GM12878 (cell line): Measurements from ENCODE around the gene S1PR1.

Experiments used
- CREB1 ChIP-seq: IDR thresholded peaks from 2 replicates; pipeline ENCODE4 v1.6.1; 2012; ENCODE audit warnings: low read depth, mild to moderate bottlenecking, inconsistent platforms
- EP300 ChIP-seq, 2 experiments: fragments of 150-350 bp in 1 of 2; IDR thresholded peaks; 2 replicates each; pipeline ENCODE4 v1.6.1; 2011 to 2012; ENCODE audit warnings: low read depth in 2 of 2, low read length in 2 of 2, borderline replicate concordance in 1 of 2, improper control_type of control experiment in 1 of 2, inconsistent platforms in 1 of 2; ENCODE audit not compliant: control insufficient read depth in 1 of 2
- EZH2 ChIP-seq: IDR thresholded peaks from 2 replicates; pipeline ENCODE4 v1.6.1; 2012; ENCODE audit warnings: low read depth, mild to moderate bottlenecking, control low read depth, inconsistent platforms, low read length, borderline replicate concordance; ENCODE audit not compliant: control insufficient read depth
- HCFC1 ChIP-seq: fragments of 150-350 bp; IDR thresholded peaks from 2 replicates; pipeline ENCODE4 v1.6.1; 2014; ENCODE audit warnings: low read length
- HDAC6 ChIP-seq: fragments of 200-600 bp; sonication (generic); IDR thresholded peaks from one replicate; pipeline ENCODE4 v1.8.0; 2017; ENCODE audit warnings: antibody characterized with exemption; ENCODE audit not compliant: unreplicated experiment
- POLR2A ChIP-seq: IDR thresholded peaks from 2 replicates; pipeline ENCODE4 v1.6.1; 2011; ENCODE audit warnings: low read depth, mild to moderate bottlenecking, low read length
- RCOR1 ChIP-seq: conservative IDR thresholded peaks from 2 replicates; pipeline ENCODE4 v1.6.1; 2012; ENCODE audit warnings: low read depth, low read length, improper control_type of control experiment
- TAF1 ChIP-seq: IDR thresholded peaks from 2 replicates; pipeline ENCODE4 v1.6.1; 2011; ENCODE audit warnings: mild to moderate bottlenecking, low read depth, low read length, borderline replicate concordance
- ZNF274 ChIP-seq: IDR thresholded peaks from one replicate; pipeline ENCODE4 v1.8.0; 2011; ENCODE audit not compliant: insufficient read length, insufficient read depth
- ZSCAN29 ChIP-seq: fragments of 450-650 bp; IDR thresholded peaks from 2 replicates; pipeline ENCODE4 v1.6.1; 2017; ENCODE audit warnings: mild to moderate bottlenecking, moderate library complexity
- TF ChIP-seq, protein P1 (sequence below), 3 experiments: IDR thresholded peaks in 2 of 3; conservative IDR thresholded peaks in 1 of 3; 2 replicates each; pipeline ENCODE4 v1.5.1; 2011; ENCODE audit warnings: low read depth in 3 of 3, low read length in 3 of 3, mild to moderate bottlenecking in 3 of 3, control low read depth in 2 of 3, moderate library complexity in 2 of 3, inconsistent platforms in 1 of 3, mixed read lengths in 1 of 3; ENCODE audit not compliant: control insufficient read depth in 2 of 3, insufficient read depth in 1 of 3; ENCODE audit errors: extremely low read depth in 1 of 3
- TF ChIP-seq, protein P2 (sequence below): IDR thresholded peaks from 2 replicates; pipeline ENCODE4 v1.6.1; 2011; ENCODE audit warnings: borderline replicate concordance, low read depth, mild to moderate bottlenecking, moderate library complexity, mixed read lengths, low read length; ENCODE audit not compliant: insufficient read depth; ENCODE audit errors: extremely low read length
- TF ChIP-seq, protein P3 (sequence below): IDR thresholded peaks from 2 replicates; pipeline ENCODE4 v1.6.1; 2012; ENCODE audit warnings: improper control_type of control experiment, low read depth, low read length; ENCODE audit not compliant: insufficient replicate concordance
- TF ChIP-seq, protein P4 (sequence below): fragments of 450-650 bp; IDR thresholded peaks from 2 replicates; pipeline ENCODE4 v1.6.1; 2017; ENCODE audit warnings: antibody characterized with exemption, mild to moderate bottlenecking, moderate library complexity

DNA sequence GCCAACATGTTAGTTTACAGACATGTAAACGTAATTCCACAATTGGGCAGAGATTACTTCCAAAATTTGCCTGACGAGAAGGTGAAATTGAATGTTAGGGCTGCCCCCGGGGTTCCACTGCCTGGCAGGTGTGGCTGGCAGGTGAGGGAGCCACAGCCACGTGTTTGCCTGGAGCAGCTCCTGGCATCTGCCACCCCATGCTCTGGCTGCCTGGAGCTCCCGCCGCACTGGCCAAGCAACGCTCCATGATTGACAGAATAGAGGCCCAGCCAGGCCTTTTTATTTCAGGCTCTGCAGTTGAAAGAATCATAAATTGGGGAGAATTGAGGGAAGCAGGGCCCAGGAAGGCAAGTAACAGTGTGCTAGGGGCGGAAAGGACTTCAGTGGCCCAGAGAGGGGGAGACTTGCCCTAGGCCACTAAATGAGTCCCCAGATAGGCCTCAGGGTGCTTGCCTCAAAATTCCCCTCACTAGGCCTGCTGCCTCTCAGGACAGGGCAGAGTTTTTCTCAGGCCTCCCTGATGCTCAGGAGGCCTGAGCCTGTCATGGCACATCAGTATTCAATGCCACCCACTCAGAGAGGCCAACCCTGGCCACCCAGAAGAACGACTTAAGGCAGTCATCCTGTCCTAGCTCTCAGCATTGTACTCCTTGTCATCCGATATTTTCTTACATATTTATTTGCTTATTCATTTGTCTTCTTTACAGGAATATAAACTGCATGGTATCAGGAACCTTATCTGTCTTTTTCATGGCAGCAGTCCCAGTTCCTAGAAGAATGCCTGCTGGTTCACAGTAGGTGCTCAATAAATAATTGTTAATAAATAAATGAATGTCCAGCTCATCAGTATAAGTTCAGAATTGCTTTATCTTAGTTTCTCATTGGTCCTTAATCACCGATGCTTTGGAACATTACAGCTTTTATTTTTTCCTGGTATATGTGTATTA, 16.6 kb upstream of the S1PR1 start:
- no peak for TF ChIP-seq POLR2A
- no peak for TF ChIP-seq TAF1
- TF ChIP-seq, protein P1, sequence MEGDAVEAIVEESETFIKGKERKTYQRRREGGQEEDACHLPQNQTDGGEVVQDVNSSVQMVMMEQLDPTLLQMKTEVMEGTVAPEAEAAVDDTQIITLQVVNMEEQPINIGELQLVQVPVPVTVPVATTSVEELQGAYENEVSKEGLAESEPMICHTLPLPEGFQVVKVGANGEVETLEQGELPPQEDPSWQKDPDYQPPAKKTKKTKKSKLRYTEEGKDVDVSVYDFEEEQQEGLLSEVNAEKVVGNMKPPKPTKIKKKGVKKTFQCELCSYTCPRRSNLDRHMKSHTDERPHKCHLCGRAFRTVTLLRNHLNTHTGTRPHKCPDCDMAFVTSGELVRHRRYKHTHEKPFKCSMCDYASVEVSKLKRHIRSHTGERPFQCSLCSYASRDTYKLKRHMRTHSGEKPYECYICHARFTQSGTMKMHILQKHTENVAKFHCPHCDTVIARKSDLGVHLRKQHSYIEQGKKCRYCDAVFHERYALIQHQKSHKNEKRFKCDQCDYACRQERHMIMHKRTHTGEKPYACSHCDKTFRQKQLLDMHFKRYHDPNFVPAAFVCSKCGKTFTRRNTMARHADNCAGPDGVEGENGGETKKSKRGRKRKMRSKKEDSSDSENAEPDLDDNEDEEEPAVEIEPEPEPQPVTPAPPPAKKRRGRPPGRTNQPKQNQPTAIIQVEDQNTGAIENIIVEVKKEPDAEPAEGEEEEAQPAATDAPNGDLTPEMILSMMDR (IDR thresholded peaks at IDR 0.05 in 2 of 3, conservative IDR thresholded peaks at IDR 0.05 in 1 of 3; ENCODE audit: control insufficient read depth in 2 of 3, extremely low read depth in 1 of 3, insufficient read depth in 1 of 3, low read depth in 3 of 3, low read length in 3 of 3) = no peak
- no peak for TF ChIP-seq ZNF274
- no peak for TF ChIP-seq EZH2
- TF ChIP-seq HDAC6 = no peak
- no peak for TF ChIP-seq RCOR1
- TF ChIP-seq, protein P2, sequence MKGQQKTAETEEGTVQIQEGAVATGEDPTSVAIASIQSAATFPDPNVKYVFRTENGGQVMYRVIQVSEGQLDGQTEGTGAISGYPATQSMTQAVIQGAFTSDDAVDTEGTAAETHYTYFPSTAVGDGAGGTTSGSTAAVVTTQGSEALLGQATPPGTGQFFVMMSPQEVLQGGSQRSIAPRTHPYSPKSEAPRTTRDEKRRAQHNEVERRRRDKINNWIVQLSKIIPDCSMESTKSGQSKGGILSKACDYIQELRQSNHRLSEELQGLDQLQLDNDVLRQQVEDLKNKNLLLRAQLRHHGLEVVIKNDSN = no peak
- no peak for TF ChIP-seq CREB1
- TF ChIP-seq, protein P3, sequence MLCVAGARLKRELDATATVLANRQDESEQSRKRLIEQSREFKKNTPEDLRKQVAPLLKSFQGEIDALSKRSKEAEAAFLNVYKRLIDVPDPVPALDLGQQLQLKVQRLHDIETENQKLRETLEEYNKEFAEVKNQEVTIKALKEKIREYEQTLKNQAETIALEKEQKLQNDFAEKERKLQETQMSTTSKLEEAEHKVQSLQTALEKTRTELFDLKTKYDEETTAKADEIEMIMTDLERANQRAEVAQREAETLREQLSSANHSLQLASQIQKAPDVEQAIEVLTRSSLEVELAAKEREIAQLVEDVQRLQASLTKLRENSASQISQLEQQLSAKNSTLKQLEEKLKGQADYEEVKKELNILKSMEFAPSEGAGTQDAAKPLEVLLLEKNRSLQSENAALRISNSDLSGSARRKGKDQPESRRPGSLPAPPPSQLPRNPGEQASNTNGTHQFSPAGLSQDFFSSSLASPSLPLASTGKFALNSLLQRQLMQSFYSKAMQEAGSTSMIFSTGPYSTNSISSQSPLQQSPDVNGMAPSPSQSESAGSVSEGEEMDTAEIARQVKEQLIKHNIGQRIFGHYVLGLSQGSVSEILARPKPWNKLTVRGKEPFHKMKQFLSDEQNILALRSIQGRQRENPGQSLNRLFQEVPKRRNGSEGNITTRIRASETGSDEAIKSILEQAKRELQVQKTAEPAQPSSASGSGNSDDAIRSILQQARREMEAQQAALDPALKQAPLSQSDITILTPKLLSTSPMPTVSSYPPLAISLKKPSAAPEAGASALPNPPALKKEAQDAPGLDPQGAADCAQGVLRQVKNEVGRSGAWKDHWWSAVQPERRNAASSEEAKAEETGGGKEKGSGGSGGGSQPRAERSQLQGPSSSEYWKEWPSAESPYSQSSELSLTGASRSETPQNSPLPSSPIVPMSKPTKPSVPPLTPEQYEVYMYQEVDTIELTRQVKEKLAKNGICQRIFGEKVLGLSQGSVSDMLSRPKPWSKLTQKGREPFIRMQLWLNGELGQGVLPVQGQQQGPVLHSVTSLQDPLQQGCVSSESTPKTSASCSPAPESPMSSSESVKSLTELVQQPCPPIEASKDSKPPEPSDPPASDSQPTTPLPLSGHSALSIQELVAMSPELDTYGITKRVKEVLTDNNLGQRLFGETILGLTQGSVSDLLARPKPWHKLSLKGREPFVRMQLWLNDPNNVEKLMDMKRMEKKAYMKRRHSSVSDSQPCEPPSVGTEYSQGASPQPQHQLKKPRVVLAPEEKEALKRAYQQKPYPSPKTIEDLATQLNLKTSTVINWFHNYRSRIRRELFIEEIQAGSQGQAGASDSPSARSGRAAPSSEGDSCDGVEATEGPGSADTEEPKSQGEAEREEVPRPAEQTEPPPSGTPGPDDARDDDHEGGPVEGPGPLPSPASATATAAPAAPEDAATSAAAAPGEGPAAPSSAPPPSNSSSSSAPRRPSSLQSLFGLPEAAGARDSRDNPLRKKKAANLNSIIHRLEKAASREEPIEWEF = no peak
- TF ChIP-seq, protein P4, sequence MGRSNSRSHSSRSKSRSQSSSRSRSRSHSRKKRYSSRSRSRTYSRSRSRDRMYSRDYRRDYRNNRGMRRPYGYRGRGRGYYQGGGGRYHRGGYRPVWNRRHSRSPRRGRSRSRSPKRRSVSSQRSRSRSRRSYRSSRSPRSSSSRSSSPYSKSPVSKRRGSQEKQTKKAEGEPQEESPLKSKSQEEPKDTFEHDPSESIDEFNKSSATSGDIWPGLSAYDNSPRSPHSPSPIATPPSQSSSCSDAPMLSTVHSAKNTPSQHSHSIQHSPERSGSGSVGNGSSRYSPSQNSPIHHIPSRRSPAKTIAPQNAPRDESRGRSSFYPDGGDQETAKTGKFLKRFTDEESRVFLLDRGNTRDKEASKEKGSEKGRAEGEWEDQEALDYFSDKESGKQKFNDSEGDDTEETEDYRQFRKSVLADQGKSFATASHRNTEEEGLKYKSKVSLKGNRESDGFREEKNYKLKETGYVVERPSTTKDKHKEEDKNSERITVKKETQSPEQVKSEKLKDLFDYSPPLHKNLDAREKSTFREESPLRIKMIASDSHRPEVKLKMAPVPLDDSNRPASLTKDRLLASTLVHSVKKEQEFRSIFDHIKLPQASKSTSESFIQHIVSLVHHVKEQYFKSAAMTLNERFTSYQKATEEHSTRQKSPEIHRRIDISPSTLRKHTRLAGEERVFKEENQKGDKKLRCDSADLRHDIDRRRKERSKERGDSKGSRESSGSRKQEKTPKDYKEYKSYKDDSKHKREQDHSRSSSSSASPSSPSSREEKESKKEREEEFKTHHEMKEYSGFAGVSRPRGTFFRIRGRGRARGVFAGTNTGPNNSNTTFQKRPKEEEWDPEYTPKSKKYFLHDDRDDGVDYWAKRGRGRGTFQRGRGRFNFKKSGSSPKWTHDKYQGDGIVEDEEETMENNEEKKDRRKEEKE = no peak
- TF ChIP-seq EP300 (IDR thresholded peaks at IDR 0.05; ENCODE audit: borderline replicate concordance in 1 of 2, control insufficient read depth in 1 of 2, low read depth in 2 of 2, low read length in 2 of 2) = no peak
- no peak for TF ChIP-seq ZSCAN29
- no peak for TF ChIP-seq HCFC1
